GM12878 (cell line): ENCODE results near the gene EIF2S1.

Experiments
- ATF3 ChIP-seq: IDR thresholded peaks from 2 replicates; pipeline ENCODE4 v1.6.1; 2011; ENCODE audit warnings: low read depth, mild to moderate bottlenecking, low read length, moderate library complexity, borderline replicate concordance; ENCODE audit errors: extremely low read depth
- BHLHE40 ChIP-seq, 2 experiments: fragments of 450-650 bp in 1 of 2; IDR thresholded peaks; 2 replicates each; pipeline ENCODE4 v1.6.1; 2011 to 2017; ENCODE audit warnings: low read depth in 2 of 2, borderline replicate concordance in 1 of 2, improper control_type of control experiment in 1 of 2, low read length in 1 of 2, mild to moderate bottlenecking in 1 of 2
- IRF4 ChIP-seq: IDR thresholded peaks from 2 replicates; pipeline ENCODE4 v1.6.1; 2011; ENCODE audit warnings: low read depth, low read length
- NBN ChIP-seq: fragments of 450-650 bp; IDR thresholded peaks from 2 replicates; pipeline ENCODE4 v1.6.1; 2016
- REST ChIP-seq: IDR thresholded peaks from 2 replicates; pipeline ENCODE4 v1.6.1; 2012; ENCODE audit warnings: mild to moderate bottlenecking, low read depth, low read length
- TF ChIP-seq, protein P1 (sequence below), 3 experiments: IDR thresholded peaks in 2 of 3; conservative IDR thresholded peaks in 1 of 3; 2 replicates each; pipeline ENCODE4 v1.5.1; 2011; ENCODE audit warnings: low read depth in 3 of 3, low read length in 3 of 3, mild to moderate bottlenecking in 3 of 3, control low read depth in 2 of 3, moderate library complexity in 2 of 3, inconsistent platforms in 1 of 3, mixed read lengths in 1 of 3; ENCODE audit not compliant: control insufficient read depth in 2 of 3, insufficient read depth in 1 of 3; ENCODE audit errors: extremely low read depth in 1 of 3

DNA sequence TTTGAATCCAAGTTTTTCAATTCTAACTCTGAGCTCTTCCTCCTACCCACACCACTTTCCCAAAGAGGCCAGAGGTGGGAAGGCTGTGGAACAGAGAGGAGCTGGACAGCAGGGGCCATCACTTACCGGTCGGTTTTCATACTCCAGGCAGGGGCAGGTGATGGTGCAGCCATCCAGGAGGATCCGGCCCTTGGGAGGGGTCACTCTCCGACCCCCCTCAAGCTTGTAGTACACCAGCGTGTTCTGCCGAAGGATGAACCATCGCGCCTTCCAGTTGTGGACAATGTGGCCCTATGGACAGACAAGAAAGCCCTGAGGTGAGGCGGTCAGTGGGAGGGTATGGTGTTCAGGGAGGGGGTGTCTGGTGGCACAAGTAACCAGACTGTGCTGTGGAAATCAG is 37.4 kb downstream of the EIF2S1 start:
- TF ChIP-seq REST (no peak), BHLHE40 (IDR thresholded peaks at IDR 0.05; ENCODE audit: borderline replicate concordance in 1 of 2, low read depth in 2 of 2, low read length in 1 of 2) (no peak), ATF3 (no peak), IRF4 (no peak), NBN (no peak)
- TF ChIP-seq, protein P1, sequence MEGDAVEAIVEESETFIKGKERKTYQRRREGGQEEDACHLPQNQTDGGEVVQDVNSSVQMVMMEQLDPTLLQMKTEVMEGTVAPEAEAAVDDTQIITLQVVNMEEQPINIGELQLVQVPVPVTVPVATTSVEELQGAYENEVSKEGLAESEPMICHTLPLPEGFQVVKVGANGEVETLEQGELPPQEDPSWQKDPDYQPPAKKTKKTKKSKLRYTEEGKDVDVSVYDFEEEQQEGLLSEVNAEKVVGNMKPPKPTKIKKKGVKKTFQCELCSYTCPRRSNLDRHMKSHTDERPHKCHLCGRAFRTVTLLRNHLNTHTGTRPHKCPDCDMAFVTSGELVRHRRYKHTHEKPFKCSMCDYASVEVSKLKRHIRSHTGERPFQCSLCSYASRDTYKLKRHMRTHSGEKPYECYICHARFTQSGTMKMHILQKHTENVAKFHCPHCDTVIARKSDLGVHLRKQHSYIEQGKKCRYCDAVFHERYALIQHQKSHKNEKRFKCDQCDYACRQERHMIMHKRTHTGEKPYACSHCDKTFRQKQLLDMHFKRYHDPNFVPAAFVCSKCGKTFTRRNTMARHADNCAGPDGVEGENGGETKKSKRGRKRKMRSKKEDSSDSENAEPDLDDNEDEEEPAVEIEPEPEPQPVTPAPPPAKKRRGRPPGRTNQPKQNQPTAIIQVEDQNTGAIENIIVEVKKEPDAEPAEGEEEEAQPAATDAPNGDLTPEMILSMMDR (IDR thresholded peaks at IDR 0.05 in 2 of 3, conservative IDR thresholded peaks at IDR 0.05 in 1 of 3; ENCODE audit: control insufficient read depth in 2 of 3, extremely low read depth in 1 of 3, insufficient read depth in 1 of 3, low read depth in 3 of 3, low read length in 3 of 3) = no peak
